Loucy (cell line): ENCODE measurements around the gene NTN5.

Experiments
- H2AFZ ChIP-seq: fragments of 200-600 bp; sonication (generic); 2 replicates; pipeline ENCODE4 v1.6.0; 2016; ENCODE audit warnings: antibody characterized with exemption, mild to moderate bottlenecking, low read length, moderate library complexity
- H3F3A ChIP-seq: fragments of 200-600 bp; 2 replicates; pipeline ENCODE4 v1.6.0; 2016; ENCODE audit warnings: antibody characterized with exemption, low read depth, mild to moderate bottlenecking
- H3K27me3 ChIP-seq: fragments of 200-600 bp; sonication (generic); 2 replicates; pipeline ENCODE4 v1.6.1; 2014; ENCODE audit warnings: low read length, mild to moderate bottlenecking; ENCODE audit not compliant: insufficient read depth, poor library complexity, severe bottlenecking
- H3K36me3 ChIP-seq: fragments of 200-600 bp; sonication (generic); 2 replicates; pipeline ENCODE4 v1.6.1; 2016; ENCODE audit warnings: low read length; ENCODE audit not compliant: insufficient read depth
- H3K4me1 ChIP-seq: fragments of 200-600 bp; sonication (generic); 2 replicates; pipeline ENCODE4 v1.5.1; 2014; ENCODE audit warnings: low read length, mild to moderate bottlenecking; ENCODE audit not compliant: insufficient read depth, poor library complexity, severe bottlenecking
- H3K4me2 ChIP-seq: fragments of 200-600 bp; sonication (generic); 2 replicates; pipeline ENCODE4 v1.6.0; 2014; ENCODE audit warnings: antibody characterized with exemption, low read length, low read depth, mild to moderate bottlenecking; ENCODE audit not compliant: poor library complexity, severe bottlenecking
- H3K4me3 ChIP-seq: fragments of 200-600 bp; sonication (generic); 2 replicates; pipeline ENCODE4 v1.5.1; 2014; ENCODE audit warnings: low read length, mild to moderate bottlenecking, mixed read lengths; ENCODE audit not compliant: poor library complexity, severe bottlenecking
- H3K79me2 ChIP-seq: fragments of 200-600 bp; sonication (generic); 2 replicates; pipeline ENCODE4 v1.6.1; 2014; ENCODE audit warnings: low read length; ENCODE audit not compliant: insufficient read depth
- H3K9ac ChIP-seq: fragments of 200-600 bp; sonication (generic); 2 replicates; pipeline ENCODE4 v1.6.0; 2014; ENCODE audit warnings: mild to moderate bottlenecking, low read depth, low read length, moderate library complexity; ENCODE audit not compliant: poor library complexity, severe bottlenecking
- H3K9me2 ChIP-seq: fragments of 200-600 bp; sonication (generic); replicated peaks from 2 replicates; pipeline ENCODE4 v1.6.1; 2016; ENCODE audit warnings: low read depth, low read length, mixed read lengths
- H3K9me3 ChIP-seq: fragments of 200-600 bp; sonication (generic); 2 replicates; pipeline ENCODE4 v1.6.1; 2014; ENCODE audit warnings: mild to moderate bottlenecking, antibody characterized with exemption, low read length, low read depth; ENCODE audit not compliant: insufficient read depth
- H4K20me1 ChIP-seq: fragments of 200-600 bp; sonication (generic); 2 replicates; pipeline ENCODE4 v1.6.0; 2014; ENCODE audit warnings: antibody characterized with exemption, low read length, mild to moderate bottlenecking; ENCODE audit not compliant: insufficient read depth, poor library complexity, severe bottlenecking
- CTCF ChIP-seq: fragments of 200-600 bp; sonication (generic); conservative IDR thresholded peaks from 2 replicates; pipeline ENCODE4 v1.5.1; 2014; ENCODE audit warnings: mild to moderate bottlenecking, antibody characterized with exemption, low read length
- EZH2phosphoT487 ChIP-seq: fragments of 200-600 bp; IDR thresholded peaks from 2 replicates; pipeline ENCODE4 v1.6.1; 2018; ENCODE audit warnings: antibody characterized with exemption, mild to moderate bottlenecking, moderate library complexity, borderline replicate concordance

The NTN5 gene

GRCh38 chr19:48654299-48655059 lies 18.3 kb downstream of the NTN5 start:
- H3K9me2 ChIP-seq = no peaks in the 10 kb centered on the region
- H3K4me3 ChIP-seq = no peak overlapping the region
- H3K27me3 ChIP-seq = no peaks in the 10 kb centered on the region
- TF ChIP-seq CTCF (no peak), EZH2phosphoT487 (no peak)
- no peaks in the 10 kb centered on the region for H3K9me3 ChIP-seq
- no peaks in the 10 kb centered on the region for H3K4me1 ChIP-seq
- H3K79me2 ChIP-seq = no peaks in the 10 kb centered on the region
- no peaks in the 10 kb centered on the region for H3F3A ChIP-seq
- no peaks in the 10 kb centered on the region for H4K20me1 ChIP-seq
- no peak overlapping the region for H3K9ac ChIP-seq
- H2AFZ ChIP-seq = no peak overlapping the region; the same call in 1 of the 2 replicates
- H3K4me2 ChIP-seq = no peak overlapping the region
- no peaks in the 10 kb centered on the region for H3K36me3 ChIP-seq

DNA sequence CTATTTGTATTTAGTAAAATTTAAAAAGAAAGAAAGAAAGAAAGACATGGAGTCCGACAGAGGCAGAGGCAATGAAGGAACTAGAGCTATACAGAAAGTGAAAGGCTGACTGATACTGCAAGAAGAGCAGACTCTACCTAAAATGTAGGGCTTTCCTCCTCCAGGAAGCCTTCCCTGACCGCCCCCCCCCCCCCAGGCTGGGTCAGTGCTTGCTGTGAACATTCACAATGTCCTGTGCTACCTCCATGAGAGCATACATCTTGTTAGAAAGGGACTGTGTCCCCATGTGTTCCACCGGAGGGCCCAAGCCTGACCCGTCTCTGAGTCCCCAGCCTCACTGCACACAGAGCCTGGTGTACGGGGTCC lies 21.2 kb downstream of the NTN5 start:
- no peaks in the 10 kb centered on the region for H3K4me1 ChIP-seq
- H3K4me2 ChIP-seq = no peak overlapping the region
- no peaks in the 10 kb centered on the region for H3K36me3 ChIP-seq
- H2AFZ ChIP-seq = no peak overlapping the region
- no peaks in the 10 kb centered on the region for H3K9me3 ChIP-seq
- H3K79me2 ChIP-seq = no peaks in the 10 kb centered on the region
- no peaks in the 10 kb centered on the region for H4K20me1 ChIP-seq
- no peak for TF ChIP-seq CTCF
- TF ChIP-seq EZH2phosphoT487 = no peak
- H3K4me3 ChIP-seq = no peak overlapping the region
- H3F3A ChIP-seq = no peaks in the 10 kb centered on the region
- H3K9ac ChIP-seq = no peak overlapping the region
- no peaks in the 10 kb centered on the region for H3K9me2 ChIP-seq
- H3K27me3 ChIP-seq = no peaks in the 10 kb centered on the region

DNA sequence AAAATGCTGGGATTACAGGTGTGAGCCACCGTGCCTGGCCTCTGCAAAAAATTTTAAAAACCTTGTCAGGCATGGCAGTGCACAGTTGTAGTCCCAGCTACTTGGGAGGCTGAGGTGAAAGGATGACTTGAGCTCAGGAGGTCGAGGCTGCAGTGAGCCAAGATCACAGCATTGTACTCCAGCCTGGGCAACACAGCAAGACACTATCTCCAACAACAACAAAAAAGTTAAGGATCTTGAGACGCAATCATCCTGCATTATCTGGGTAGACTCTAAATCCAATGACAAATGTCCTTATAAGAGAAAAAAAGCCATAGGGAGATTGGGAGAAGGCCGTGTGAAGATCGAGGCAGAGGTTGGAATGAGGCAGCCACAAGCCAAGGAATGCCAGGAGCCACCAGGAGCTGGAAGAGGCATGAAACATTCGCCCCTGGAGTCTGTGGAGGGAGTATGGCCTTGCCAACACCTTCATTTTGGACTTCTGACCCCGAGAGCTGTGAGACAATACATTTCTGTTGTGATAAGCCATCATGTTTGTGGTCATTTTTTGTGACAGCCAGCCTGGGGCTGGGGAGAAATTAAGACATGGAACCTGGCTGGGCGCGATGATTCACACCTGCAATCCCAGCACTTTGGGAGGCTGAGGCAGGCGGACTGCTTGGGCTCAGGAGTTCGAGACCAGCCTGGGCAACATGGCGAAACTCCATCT lies 21.7 kb downstream of the NTN5 start:
- no peaks in the 10 kb centered on the region for H3K36me3 ChIP-seq
- no peak overlapping the region for H3K4me2 ChIP-seq
- H2AFZ ChIP-seq = no peak overlapping the region
- H3K9me3 ChIP-seq = no peaks in the 10 kb centered on the region
- H3K79me2 ChIP-seq = no peaks in the 10 kb centered on the region
- no peaks in the 10 kb centered on the region for H3K9me2 ChIP-seq
- no peaks in the 10 kb centered on the region for H4K20me1 ChIP-seq
- no peak overlapping the region for H3K9ac ChIP-seq
- no peaks in the 10 kb centered on the region for H3K27me3 ChIP-seq
- H3F3A ChIP-seq = no peaks in the 10 kb centered on the region
- H3K4me3 ChIP-seq = no peak overlapping the region
- TF ChIP-seq EZH2phosphoT487 (no peak), CTCF (no peak)
- H3K4me1 ChIP-seq = peaks cover 2% of the 10 kb centered on the region
